ENCODE data around the gene TMEM176B.

Gene TMEM176B

DNA sequence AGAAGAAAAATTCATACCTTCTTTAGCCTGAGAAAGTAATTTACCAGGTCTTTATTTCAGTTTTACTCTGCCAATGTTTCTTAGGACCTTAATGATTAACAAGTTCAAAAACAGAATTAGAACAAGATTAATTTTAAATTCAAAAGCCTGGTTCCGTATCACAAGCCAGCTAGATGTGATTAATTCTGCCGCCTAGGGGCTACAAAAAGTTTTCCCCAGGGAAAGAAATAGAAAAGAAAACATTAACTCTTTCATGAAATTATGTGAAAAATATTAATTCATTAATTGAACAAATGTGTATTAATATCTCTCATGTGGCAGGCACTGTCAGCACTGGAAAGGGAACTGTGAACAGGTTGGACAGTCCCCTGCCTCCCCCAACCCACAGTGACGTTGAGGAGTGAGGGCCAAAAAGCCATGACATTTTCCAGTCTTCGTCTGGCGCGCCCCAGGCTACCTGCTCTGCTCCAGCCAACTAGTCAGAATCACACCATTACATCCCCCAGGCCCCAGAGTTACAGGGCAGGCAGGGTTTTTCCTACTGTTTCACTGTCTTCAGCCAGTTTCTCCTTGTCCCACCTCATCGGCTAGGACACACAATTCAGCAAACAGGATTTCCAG is 20.5 kb upstream of the TMEM176B start:
- DNase-seq = no peak

DNA sequence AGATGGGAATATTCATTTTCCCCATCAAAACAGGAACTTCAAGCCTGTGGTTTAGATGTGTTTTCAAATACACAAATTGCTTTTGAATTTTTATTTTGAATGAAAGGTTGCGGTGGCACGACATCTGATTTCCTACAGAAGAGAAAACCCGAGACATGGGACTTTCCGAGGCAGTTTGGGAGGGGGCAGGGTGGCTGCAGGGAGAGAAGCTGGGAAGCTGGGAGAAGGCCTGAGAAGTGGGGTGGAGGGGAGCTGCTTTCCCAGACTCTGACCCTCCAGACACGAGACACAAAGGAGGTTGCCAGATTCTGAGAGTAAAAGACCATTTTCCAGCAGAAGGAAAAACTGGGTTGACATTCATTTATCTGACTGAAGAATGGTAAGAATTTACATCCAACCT is 20.0 kb upstream of the TMEM176B start:
- no peak for DNase-seq

DNA sequence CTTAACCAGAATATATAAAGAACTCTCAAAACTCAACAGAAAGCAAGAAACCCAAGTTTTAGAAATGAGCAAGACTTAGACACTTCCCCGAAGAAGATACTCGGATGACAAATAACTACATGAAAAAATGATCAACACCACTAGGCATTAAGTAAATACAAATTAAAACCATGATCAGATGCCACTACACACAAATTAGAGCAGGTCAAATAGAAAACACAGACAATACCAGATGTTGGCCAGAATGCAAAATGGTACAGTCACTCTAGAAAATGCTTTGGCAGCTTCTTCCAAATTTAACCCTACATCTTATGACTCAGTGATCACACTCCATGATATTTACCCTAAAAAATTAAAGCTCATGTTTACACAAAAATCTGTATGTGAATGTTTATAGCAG is 18.8 kb upstream of the TMEM176B start:
- DNase-seq = no peak

DNA sequence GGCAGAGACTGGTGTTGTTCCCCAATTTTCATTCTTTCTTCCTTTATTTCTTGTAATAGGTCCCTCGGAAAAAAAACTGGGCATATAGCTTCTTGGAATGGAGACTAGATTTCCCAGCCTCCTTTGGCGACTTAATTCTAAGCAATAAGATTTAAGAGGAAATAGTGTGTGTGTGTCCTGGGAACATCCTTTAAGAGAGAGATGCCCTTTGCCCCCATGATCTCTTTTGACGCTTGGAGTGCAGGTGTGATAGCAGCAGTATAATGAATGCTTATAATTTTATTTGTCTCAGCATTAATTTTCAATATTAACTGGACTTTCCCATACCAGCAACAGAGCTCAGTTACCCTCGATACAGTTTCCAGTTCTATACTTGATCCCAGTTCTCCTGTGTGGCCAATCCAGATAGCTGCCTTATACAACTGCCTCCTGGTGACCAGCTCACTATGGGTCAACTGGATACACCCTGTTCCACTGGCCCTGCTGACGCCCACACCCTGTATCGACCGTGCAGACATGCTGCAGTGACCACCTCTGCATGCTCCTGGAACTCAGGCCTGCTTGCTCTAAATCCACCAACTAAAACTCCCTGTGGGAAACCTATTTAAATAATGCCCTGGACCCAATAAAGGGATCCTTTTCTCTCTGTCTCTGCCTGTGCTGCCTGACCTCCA is 14.3 kb upstream of the TMEM176B start:
- DNase-seq = no peak

DNA sequence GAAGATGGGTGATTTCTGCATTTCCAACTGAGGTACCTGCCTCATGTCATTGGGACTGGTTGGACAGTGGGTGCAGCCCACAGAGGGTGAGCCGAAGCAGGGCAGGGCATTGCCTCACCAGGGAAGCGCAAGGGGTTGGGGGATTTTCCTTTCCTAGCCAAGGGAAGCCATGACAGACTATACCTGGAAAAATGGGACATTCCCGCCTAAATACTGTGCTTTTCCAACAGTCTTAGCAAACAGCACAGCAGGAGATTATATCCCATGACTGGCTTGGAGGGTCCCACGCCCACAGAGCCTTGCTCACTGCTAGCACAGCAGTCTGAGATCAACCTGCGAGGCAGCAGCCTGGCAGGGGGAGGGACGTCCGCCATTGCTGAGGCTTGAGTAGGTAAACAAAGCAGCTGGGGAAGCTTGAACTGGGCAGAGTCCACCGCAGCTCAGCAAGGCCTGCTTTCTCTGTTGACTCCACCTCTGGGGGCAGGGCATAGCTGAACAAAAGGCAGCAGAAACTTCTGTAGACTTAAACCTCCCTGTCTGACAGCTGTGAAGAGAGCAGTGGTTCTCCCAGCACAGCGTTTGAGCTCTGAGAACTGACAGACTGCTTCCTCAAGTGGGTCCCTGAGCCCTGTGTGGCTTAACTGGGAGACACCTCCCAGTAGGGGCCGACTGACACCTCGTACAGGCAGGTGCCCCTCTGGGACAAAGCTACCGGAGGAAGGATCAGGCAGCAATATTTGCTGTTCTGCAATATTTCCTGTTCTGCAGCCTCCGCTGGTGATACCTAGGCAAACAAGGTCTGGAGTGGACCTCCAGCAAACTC is 7.7 kb upstream of the TMEM176B start:
- DNase-seq = peak; percentile 60

DNA sequence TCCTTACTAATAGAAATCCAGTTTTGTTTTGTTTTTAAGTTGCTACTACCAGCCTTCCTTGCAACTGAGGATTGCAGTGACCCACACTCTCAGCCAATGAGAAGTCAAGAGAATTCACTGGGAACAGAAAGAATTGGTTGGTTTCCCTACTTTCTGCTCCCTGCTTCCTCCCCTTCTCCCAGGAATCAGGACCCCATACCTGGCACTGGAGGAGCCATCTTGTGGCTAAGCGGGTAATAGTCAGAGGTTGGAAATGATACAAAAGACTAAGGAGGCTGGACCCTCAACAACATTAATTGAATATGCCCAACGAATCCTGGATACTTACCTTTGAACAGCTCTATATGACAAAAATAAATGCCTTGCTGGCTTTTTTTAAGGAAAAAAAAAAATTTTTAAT is 6.7 kb upstream of the TMEM176B start:
- DNase-seq = no peak

DNA sequence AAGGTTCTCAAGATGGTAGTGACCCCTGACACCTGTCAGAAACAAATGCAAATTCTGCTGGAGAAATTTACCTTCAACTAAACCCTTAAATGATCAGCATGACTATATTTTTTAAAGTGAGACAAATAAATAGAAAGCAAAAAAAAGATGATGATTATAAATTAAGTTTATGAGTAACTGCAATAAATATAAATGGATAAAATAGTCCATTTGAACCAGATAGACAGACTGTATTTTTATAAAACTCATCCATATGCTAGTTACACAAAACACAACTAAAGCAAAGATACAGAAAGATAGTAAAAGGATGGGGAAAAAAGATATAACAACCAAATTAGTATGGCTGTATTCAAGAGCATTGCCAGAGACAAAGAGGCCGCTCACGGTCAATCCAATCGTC is 6.3 kb upstream of the TMEM176B start:
- DNase-seq = no peak

DNA sequence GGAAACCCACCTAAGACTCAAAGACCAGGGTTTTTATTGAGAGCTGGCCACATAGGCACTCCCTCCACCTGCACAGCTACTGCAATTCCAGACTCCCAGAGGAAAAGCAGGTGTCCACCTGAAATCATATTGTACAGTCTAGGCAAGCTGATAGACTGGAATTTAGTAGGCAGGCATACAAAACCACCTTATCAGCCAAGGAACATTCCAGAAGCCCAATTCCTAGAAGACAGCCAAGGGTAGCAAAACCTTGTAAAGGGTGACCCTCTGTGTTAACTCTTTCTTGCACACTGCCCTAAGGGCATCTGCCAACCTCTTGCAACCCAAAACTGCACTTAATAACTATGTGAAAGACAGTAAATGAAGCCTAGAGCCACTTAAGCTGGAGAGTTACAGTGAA is 5.7 kb upstream of the TMEM176B start:
- no peak for DNase-seq

DNA sequence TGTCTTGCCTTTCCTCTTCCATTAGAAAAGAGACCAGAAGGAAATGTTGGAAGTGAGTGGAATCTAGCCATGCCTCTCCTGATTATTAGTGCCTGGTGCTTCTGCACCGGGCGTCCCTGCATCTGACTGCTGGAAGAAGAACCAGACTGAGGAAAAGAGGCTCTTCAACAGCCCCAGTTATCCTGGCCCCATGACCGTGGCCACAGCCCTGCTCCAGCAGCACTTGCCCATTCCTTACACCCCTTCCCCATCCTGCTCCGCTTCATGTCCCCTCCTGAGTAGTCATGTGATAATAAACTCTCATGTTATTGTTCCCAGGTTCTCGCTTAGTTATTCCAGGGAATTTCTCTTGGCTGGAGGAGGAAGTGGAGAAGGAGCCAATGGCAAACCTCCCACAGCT is 4.6 kb upstream of the TMEM176B start:
- no peak for DNase-seq

DNA sequence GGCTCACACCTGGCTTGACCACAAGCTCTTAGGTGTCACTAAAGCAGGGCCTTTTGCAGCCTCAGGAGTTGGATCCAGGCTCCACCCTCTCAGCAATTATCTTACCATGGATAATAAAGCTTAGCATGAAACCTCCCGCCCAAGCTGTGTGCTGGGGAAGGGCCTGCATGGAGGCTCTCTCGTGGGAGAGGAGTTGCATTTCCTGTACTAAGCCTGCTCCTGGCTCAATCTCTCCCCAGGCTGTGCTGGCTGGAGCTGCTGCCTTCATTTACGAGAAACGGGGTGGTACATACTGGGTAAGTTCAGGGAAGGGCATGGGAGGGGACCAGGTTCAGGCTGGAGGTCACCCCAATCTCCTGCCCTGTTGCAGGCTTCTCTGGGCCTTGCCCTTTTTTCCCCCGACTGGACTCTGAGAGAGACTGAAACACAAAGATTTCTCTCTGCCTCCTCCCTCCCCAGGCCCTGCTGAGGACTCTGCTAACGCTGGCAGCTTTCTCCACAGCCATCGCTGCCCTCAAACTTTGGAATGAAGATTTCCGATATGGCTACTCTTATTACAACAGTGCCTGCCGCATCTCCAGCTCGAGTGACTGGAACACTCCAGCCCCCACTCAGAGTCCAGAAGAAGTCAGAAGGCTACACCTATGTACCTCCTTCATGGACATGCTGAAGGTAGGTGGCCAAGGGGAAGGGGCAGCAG is 3.1 kb upstream of the TMEM176B start:
- DNase-seq = no peak

DNA sequence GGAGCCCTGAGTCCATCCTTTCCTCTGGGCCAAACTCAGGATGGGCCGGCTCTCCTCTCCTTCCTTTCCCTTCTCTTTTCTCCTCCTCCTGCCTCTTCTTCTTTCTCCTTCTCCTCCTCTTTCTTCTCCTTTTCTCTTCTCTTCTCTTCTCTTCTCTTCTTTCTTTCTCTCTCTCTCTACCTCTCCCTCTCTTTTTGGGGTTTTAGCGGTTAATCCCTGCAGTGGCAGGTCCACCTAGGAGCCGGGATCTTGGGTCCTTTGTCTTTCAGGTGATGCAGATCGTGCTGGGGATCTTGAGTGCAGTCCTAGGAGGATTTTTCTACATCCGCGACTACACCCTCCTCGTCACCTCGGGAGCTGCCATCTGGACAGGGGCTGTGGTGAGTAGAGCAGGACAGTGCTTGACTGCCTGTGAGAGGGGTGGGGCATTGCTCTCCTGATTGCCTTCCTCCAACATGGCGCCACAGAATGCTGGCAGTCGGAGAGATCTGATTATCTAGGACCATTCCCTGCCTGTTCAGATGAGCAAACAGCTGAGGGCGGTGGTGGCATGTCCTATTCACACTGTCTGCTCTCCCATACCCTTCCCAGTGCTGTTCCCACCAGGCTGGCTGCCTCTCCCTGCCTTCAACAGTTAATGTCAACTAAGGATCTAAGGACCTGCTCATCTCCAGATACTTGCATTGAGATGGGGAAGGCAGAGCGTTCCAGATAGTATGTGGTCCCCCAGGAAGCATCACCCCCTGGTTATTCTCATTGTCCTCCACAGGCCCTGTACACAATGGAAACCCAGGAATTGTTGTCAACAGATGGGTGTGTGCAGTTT is 2.0 kb upstream of the TMEM176B start:
- peak; percentile 13 for DNase-seq

DNA sequence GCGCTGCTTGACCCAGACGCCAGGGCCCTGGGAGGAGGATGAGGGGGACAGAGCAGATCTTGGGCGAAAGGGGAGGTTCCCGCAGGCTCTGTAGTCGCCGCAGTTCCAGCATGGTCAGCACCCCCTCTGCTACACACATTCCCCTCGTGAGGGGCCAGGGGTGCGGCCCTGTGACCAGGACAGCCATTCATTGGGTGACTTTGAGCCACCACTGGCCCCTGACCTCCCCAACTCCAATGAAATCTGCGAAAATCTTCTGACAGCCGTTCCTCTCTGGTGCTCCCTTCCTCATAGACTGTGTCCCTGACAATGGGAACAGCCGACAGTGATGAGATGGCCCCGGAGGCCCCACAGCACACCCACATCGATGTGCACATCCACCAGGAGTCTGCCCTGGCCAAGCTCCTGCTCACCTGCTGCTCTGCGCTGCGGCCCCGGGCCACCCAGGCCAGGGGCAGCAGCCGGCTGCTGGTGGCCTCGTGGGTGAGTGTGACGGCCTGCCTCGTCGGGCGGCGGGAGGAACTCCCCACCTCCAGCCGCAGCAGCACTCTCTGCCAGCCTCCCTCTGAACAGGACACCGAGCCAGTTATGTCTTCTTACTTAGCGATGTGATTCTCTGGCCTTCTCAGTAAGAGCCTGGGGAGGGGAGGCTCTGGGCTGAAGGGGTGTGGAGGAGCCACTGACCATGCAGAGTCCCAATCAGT is 1.2 kb upstream of the TMEM176B start:
- no peak for DNase-seq

DNA sequence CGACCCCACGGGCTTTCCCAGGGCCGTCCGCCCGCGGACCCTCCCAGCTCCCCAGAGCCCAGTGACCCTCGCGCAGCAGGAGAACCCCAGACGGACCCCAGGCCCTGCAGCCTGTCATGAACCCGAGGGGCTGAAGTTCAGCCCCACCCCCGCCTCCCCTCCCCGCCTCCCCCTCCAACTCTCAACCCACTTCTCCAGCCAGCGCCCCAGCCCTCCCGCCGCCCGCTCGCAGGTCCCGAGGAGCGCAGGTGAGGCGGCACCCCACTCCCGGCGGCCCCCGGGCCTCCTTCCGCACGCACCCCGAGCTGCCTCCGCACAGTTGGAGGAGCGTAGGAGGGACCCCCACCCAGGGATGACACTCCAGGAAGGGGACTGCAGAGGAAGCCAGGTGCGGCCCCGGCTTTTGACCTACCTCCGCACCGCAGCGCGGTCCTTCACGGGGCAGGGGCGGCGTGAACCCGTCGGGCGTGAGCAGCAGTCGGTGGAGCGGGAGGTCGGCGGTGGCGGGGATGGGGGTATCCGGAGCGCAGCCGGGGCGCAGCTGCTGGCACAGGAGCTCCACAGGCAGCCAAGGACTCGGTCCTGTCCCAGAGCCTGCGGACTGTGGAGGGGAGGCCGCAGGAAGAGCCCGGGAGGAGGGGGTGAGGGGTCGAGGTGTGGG is 547 bp upstream of the TMEM176B start, which contains the start of gene TMEM176A:
Gene TMEM176A (plus strand): TSS at position 189 of the 661 bp plus-strand sequence. CDS start 782 bp downstream, outside the sequence.
- DNase-seq = peak; percentile 58

DNA sequence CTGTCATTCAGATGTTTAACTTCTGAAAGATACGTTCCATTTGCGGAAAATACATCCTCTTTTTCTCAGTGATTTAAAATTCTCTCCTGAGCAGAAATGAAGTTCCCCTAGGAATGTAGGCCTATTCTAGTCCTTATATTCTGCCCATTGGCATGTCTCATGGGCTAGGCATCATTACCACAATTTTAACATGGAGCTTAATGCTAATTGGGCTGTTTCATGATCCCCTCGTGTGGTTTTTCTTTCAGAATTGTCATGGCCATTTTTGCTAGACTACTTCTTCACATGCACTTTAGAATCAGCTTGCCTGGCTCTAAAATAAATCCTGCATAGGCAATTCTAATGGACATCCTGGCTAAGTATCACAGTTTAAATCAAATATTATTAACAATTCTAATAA is 1.0 kb downstream of the TMEM176B start:
- DNase-seq = no peak

DNA sequence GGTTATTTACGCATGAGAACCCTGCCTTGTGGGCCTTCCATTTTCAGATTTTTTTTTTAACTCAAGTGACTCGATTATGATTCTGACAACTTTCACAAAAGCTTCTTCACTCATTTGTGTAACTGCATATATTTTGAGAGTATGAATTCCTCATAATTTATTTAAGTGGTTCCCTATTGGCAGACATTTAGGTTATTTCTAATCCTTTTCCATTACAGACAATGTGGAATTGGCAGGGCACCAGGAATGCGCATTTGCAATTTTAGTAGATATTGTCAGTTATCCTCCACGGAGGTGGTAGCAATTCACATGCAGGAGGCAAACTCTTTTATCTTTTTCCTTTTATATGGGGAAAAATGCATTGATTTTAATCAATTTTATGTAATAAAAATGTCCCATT is 2.5 kb downstream of the TMEM176B start:
- DNase-seq = no peak

DNA sequence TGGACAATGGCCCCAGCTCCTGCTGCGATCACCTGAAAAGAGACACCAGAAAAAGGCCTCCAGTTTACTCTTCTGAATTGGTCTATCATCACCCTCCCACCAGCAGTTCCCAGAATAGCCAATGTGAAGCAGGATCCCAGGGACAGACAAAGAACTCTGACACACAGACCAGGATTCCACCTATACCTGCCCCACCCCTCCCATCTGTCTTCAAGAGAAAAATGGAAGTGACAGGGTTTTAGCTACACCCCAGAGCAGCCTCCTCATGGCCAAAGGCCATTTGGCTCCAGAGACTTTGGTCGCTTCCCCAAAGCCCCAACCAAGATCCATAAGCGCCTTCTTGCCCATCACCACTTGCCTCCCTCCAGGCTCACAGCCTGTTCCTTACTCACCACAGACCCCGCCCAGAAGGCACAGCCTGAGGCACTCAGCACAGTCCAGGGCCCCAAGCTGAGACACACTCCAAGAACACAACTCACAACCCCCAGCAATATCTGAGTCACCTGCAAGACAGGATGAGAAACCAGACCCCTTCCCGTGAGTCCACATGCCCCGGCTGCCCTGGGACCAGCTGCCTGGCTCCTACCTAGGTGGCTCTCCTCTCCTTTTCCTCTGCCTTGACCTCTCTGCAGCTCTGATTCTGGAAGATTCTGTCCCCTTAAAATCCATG is 6.5 kb downstream of the TMEM176B start:
- no peak for DNase-seq

DNA sequence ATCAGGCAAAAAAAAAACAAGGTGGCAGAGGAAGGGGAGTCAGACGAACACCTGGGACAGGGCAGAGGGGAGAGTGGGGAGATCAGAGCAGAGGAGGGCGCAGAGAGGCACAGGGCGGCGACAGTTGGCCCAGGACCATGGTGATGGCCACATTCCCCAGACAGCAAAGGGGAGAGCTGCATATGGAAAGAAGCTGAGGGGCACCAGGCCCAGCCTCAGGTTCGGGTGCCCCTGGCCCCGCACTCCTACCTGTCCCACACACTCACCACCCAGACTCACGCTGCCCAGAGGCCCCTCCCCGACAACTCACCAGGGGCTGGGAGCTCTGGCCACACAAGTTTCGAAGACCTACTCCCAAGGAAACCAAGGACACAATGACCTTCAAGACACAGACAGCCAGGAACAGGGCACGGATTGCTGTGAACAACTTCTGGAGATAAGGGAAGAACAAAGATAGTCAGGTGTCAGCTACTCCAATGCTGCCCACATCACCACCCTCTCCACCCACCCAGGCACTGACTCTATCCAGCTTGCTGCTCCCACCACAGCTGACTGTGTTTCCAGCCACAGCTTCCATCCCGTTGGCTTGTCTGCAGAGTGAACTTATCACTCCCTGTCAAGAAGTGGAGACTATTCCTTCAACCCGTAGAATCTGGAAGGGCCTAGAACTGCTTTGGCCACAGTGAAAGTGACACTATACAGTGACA is 8.3 kb downstream of the TMEM176B start:
- no peak for DNase-seq

DNA sequence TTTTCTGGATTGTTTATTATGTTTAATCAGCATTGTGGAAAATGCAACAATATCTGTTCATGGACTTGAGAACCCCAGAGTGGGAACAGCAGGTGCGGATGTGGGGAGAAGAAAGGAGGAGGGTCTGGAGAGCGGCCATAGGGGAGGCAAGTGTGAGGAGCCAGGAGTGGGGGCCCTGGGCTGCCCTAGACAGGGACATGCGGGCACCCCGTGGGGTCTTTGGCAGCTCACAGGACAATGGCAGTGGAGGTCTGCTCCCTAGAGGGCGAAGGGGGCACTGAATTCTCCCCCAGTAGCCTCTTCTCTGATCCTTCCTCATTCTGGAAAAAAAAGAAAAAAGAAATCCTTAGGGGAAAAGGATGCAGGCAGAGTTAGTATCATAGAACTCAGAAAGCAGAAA is 8.9 kb downstream of the TMEM176B start:
- no peak for DNase-seq

DNA sequence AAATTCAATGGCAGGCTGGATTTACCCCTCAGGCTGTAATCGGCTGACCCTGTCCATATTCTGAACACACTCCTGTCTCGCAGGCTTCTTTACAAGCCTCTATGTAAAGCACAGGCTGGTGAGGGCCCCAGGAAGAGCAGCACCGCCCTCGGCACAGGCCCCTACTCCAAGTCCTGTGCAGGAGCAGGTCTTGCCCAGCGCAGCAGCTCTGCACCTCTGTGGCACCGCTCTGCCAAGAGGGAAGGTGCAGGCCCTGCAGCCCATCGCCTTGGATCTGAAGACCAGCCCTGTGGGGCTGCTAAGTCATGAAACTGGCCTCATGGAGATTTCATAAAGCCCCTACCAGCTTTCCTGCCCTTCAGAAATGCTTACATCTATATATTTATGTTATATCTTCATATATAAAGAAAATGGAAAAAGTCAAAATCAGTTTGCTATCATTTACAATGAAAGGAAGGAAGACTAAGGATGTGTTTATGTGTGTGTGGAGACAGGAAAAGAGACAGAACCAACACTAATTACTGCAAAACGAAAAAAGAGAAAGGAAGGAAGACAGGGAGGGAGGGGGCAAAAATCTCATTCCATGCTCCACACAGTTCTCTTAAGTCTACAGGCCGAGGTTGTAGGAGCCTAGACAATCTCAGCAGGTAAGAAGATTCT is 9.6 kb downstream of the TMEM176B start:
- DNase-seq = no peak

Data from NCI-H774 (cell line).